NT2/D1 (cell line): Measurements from ENCODE around the gene ZC3H8.

Source experiments
- DNase-seq: peaks from one replicate; pipeline ENCODE4 v3.0.0-alpha.2; 2011; ENCODE audit warnings: low read depth, low spot score
- H3K27me3 ChIP-seq: 2 replicates; pipeline ENCODE4 v1.6.0; 2011; ENCODE audit warnings: mild to moderate bottlenecking; ENCODE audit not compliant: insufficient read length, insufficient read depth
- H3K36me3 ChIP-seq: 2 replicates; pipeline ENCODE4 v1.6.1; 2011; ENCODE audit warnings: mild to moderate bottlenecking, low read length, mixed read lengths; ENCODE audit not compliant: insufficient read depth, insufficient read length
- H3K4me1 ChIP-seq: 2 replicates; pipeline ENCODE4 v1.5.1; 2011; ENCODE audit not compliant: insufficient read depth, insufficient read length
- H3K4me3 ChIP-seq: 2 replicates; pipeline ENCODE4 v1.5.1; 2011; ENCODE audit warnings: low read depth; ENCODE audit not compliant: insufficient read length
- H3K9ac ChIP-seq: 2 replicates; pipeline ENCODE4 v1.6.0; 2011; ENCODE audit warnings: low read depth; ENCODE audit not compliant: insufficient read length
- H3K9me3 ChIP-seq: 2 replicates; pipeline ENCODE4 v1.5.1; 2011; ENCODE audit warnings: mild to moderate bottlenecking, low read length; ENCODE audit not compliant: insufficient read depth
- SUZ12 ChIP-seq: IDR thresholded peaks from 2 replicates; pipeline ENCODE4 v1.6.1; 2011; ENCODE audit not compliant: insufficient read length, insufficient read depth; ENCODE audit errors: extremely low read depth
- YY1 ChIP-seq: IDR thresholded peaks from 2 replicates; pipeline ENCODE4 v1.6.1; 2011; ENCODE audit not compliant: insufficient read length, insufficient read depth
- ZNF274 ChIP-seq: IDR thresholded peaks from 2 replicates; pipeline ENCODE4 v1.6.1; 2011; ENCODE audit warnings: mild to moderate bottlenecking, low read depth, low read length

ZC3H8 gene

DNA sequence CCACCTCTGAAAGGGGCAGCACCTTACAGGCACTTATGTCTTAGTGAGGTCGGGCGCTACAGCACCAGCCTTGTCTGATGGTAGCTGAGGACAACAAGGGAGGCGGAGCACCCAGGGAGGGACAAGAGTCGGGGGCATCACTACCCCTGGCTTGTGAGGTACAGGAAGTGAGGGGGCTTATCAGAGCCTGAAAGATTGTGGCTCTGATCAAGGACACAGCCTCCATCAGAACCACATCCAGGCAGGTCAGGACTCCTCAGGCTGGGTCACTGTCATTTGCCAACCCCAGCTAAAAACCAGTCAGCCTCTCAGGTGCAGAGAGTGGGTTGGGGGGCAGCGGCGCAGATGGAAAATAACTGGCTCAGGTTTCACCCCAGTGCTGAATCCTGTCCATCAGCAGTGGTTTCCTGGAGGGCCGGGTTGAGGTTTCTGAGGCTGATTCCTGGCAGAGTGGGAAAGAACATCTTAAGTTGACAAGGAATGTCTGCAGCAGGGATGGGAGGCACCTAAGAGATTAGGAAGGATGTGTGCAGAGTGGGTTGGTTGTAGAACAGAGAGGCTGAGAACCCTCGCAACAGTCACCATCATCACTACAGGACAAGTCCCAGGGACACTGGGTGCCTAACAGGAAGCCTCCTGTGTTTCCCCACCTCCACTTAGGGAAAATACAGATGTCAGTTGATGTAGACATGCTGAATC, 71.4 kb downstream of the ZC3H8 start:
- TF ChIP-seq SUZ12 (no peak), ZNF274 (no peak), YY1 (no peak)
- no peak for DNase-seq
- no peak overlapping the region for H3K4me3 ChIP-seq
- H3K9me3 ChIP-seq, result peaks cover 11% of the 10 kb centered on the region; the same call in 1 of the 2 replicates
- H3K4me1 ChIP-seq, result no peaks in the 10 kb centered on the region
- H3K36me3 ChIP-seq, result no peaks in the 10 kb centered on the region
- no peaks in the 10 kb centered on the region for H3K27me3 ChIP-seq
- H3K9ac ChIP-seq, result no peak overlapping the region

GRCh38 chr2:112182581-112183034, 72.2 kb downstream of the ZC3H8 start:
- no peak overlapping the region for H3K9ac ChIP-seq
- TF ChIP-seq YY1 (no peak), ZNF274 (no peak), SUZ12 (no peak)

DNA sequence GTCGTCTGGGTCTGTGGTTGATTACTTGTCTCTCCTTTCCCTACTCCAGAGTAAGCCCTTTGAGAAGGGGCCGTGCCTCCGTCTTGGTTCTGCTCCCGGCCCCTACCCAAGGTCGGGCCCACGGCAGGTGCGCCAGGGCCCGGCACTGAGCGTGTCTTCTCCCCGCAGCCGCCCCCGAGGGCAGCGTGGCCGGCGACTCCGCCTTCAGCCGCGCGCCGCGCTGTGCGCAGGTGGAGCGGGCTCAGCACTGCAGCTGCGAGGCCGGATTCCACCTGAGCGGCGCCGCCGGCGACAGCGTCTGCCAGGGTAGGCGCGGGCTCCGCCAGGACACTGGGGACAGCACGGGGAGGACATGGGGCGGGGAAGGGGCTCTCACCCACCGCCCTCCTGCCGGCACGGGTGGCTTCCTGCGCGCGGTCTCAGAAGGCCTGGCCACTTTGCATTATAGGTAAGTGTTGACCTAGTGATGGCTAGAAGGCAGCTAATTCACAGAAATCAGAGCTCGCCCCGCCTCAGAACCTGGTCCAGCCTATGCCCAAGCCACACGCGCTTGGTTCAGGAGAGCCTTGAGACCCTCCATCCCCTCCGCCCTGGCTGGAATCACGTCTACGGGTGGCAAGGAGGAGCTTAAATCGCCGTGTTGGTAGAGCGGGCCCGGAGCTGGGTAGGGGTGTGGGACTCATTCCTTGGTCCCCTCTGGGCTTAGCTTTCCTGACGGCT, 73.1 kb downstream of the ZC3H8 start:
- no peaks in the 10 kb centered on the region for H3K36me3 ChIP-seq
- H3K4me1 ChIP-seq, result no peaks in the 10 kb centered on the region
- H3K9me3 ChIP-seq, result peaks cover under 1% of the 10 kb centered on the region; the same call in 1 of the 2 replicates
- no peak for DNase-seq
- H3K27me3 ChIP-seq, result no peaks in the 10 kb centered on the region
- H3K9ac ChIP-seq, result no peak overlapping the region
- H3K4me3 ChIP-seq, result no peak overlapping the region
- no peak for TF ChIP-seq YY1
- no peak for TF ChIP-seq ZNF274
- TF ChIP-seq SUZ12, result no peak

More at GRCh38 chr2:112182581-112183034, 72.2 kb downstream of the ZC3H8 start:
- Histone ChIP-seq H3K4me1 (no peaks in the 10 kb centered on the region), H3K4me3 (no peak overlapping the region), H3K9me3 (peaks cover 10% of the 10 kb centered on the region; the same call in 1 of the 2 replicates), H3K27me3 (no peaks in the 10 kb centered on the region), H3K36me3 (no peaks in the 10 kb centered on the region)
- DNase-seq, result no peak

GRCh38 chr2:112175958-112176573, 78.8 kb downstream of the ZC3H8 start:
- DNase-seq, result no peak
- Histone ChIP-seq H3K36me3 (no peaks in the 10 kb centered on the region), H3K27me3 (no peaks in the 10 kb centered on the region), H3K9ac (no peak overlapping the region), H3K4me3 (no peak overlapping the region), H3K4me1 (no peaks in the 10 kb centered on the region), H3K9me3 (no peaks in the 10 kb centered on the region)
- TF ChIP-seq YY1 (no peak), SUZ12 (no peak), ZNF274 (no peak)

GRCh38 chr2:112175333-112175732, 79.5 kb downstream of the ZC3H8 start:
- Histone ChIP-seq H3K36me3 (no peaks in the 10 kb centered on the region), H3K9me3 (no peaks in the 10 kb centered on the region), H3K9ac (no peak overlapping the region), H3K4me3 (no peak overlapping the region), H3K4me1 (no peaks in the 10 kb centered on the region), H3K27me3 (no peaks in the 10 kb centered on the region)
- no peak for TF ChIP-seq SUZ12
- TF ChIP-seq ZNF274, result no peak
- TF ChIP-seq YY1, result no peak
- DNase-seq, result no peak

DNA sequence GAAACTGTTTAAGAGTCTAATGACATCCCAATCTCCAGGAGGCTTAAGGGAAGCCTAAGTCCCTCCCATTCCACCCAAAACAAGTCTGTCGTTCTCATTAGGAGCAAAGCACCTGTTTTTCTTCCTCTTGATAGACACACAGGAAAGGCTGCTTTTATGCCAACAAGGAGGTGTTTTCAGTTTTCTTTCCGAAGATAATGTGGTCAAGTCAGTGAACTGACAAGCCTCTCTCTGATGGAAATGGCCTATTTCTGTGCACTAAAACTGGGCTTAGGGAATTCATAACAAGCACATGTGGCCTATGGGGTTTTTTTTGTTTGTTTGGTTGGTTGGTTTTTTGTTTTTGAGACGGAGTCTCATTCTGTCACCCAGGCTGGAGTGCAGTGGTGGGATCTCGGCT, 80.5 kb downstream of the ZC3H8 start:
- Histone ChIP-seq H3K4me1 (no peaks in the 10 kb centered on the region), H3K4me3 (no peak overlapping the region), H3K9ac (no peak overlapping the region), H3K36me3 (no peaks in the 10 kb centered on the region), H3K9me3 (no peaks in the 10 kb centered on the region), H3K27me3 (no peaks in the 10 kb centered on the region)
- TF ChIP-seq YY1 (no peak), ZNF274 (no peak), SUZ12 (no peak)
- no peak for DNase-seq

GRCh38 chr2:112173646-112174319, 81.1 kb downstream of the ZC3H8 start:
- no peak for TF ChIP-seq ZNF274
- TF ChIP-seq YY1, result no peak
- no peak for TF ChIP-seq SUZ12
- H3K9me3 ChIP-seq, result no peaks in the 10 kb centered on the region
- no peak for DNase-seq
- no peak overlapping the region for H3K4me3 ChIP-seq
- no peaks in the 10 kb centered on the region for H3K4me1 ChIP-seq
- H3K9ac ChIP-seq, result no peak overlapping the region
- H3K36me3 ChIP-seq, result no peaks in the 10 kb centered on the region
- no peaks in the 10 kb centered on the region for H3K27me3 ChIP-seq
